Skin of body (tissue), 3 donors: Measurements from ENCODE around the gene ZNF446. TPM values are rescaled to one million over a fixed set of nuclear protein-coding genes. Genes with fewer than 3 reads are reported as not detected.

ENCODE experiments used
- DNase-seq: peaks from one replicate; lab custom pipeline; 2025; lab: John Stamatoyannopoulos, UW
- small RNA-seq: library from RNA; depleted of rRNA; stranded (forward); fragments of <200 nt; gene quantifications from one replicate; pipeline ENCODE3, GENCODE V24; 2014; ENCODE audit warnings: low replicate concordance
- total RNA-seq: library from RNA; depleted of rRNA; stranded (reverse); fragments of >200 nt; gene quantifications from one replicate; pipeline ENCODE4 v1.2.3, GENCODE V29; 2014

The ZNF446 gene
- total RNA-seq, 1 donor from 2014 or later: 4.6 TPM

- no peak for DNase-seq
Measured at GRCh38 chr19:58522709-58523108, 46.6 kb downstream of the ZNF446 start.

GRCh38 chr19:58529405-58529804 is 53.3 kb downstream of the ZNF446 start:
- no peak for DNase-seq

Small RNA genes lying within 50 kb of the gene (small RNA-seq; reads per million reads assigned to genes)
- gene RN7SL693P (not detected), gene RNU6-1337P (not detected)

Other genes starting within 250 kb of the ZNF446 start
- 31.3 TPM for gene ZNF544, start 247.4 kb upstream of the ZNF446 start, total RNA-seq
- 6.7 TPM for gene ZNF8, start 197.4 kb upstream of the ZNF446 start, total RNA-seq
- gene ERVK3-1, start 171.0 kb upstream of the ZNF446 start, total RNA-seq: 38.9 TPM
- gene ZSCAN22, start 149.4 kb upstream of the ZNF446 start, total RNA-seq: 2.8 TPM
- 5.1 TPM for gene A1BG, start 122.9 kb upstream of the ZNF446 start, total RNA-seq
- 1.6 TPM for gene ZNF497, start 113.6 kb upstream of the ZNF446 start, total RNA-seq
- 0.69 TPM for gene ZNF837, start 95.3 kb upstream of the ZNF446 start, total RNA-seq
- gene RPS5, start 89.1 kb upstream of the ZNF446 start, total RNA-seq: 1,739 TPM
- 0.99 TPM for gene RNF225, start 80.7 kb upstream of the ZNF446 start, total RNA-seq
- gene ZNF584, start 67.7 kb upstream of the ZNF446 start, total RNA-seq: 8.4 TPM
- 3.6 TPM for gene ZNF132, start 36.2 kb upstream of the ZNF446 start, total RNA-seq
- gene ZNF324B, start 24.7 kb upstream of the ZNF446 start, total RNA-seq: 5.6 TPM
- gene ZNF324, start 9.3 kb upstream of the ZNF446 start, total RNA-seq: 9.5 TPM
- 4.4 TPM for gene SLC27A5, start 35.6 kb downstream of the ZNF446 start, total RNA-seq
- 3.7 TPM for gene ZBTB45, start 43.5 kb downstream of the ZNF446 start, total RNA-seq
- gene TRIM28, start 67.7 kb downstream of the ZNF446 start, total RNA-seq: 214 TPM
- 49.3 TPM for gene CHMP2A, start 78.8 kb downstream of the ZNF446 start, total RNA-seq
- 42.7 TPM for gene UBE2M, start 82.3 kb downstream of the ZNF446 start, total RNA-seq
- 11.0 TPM for gene MZF1, start 97.0 kb downstream of the ZNF446 start, total RNA-seq